Measurements from ENCODE around the gene PLCB1. TPM values are rescaled to one million over a fixed set of nuclear protein-coding genes. Genes with fewer than 3 reads are reported as not detected.

Gene PLCB1
- total RNA-seq, 1 donor from 2014 or later: 10.7 TPM

DNA sequence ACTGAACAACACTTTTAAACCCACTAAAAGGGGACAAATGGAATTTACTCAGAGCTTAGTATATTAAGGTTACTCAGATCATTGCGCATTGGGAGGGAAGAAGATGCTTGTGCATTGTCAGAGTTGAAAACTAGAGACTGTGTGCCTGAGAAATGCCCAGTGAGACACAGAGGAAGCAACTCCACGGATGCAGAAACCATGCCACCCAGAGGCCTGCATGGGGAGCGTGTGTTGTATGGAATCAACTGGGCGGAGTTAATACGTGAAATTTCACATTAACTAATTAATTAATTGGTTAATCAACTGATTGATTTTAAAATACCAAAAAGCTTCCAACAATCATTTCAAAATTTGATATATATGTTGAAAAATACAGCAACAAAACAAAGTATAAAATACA is 391.6 kb downstream of the PLCB1 start:
- H3K4me3 Mint-ChIP-seq (ENCODE audit: unreplicated experiment): no peak overlapping the region

DNA sequence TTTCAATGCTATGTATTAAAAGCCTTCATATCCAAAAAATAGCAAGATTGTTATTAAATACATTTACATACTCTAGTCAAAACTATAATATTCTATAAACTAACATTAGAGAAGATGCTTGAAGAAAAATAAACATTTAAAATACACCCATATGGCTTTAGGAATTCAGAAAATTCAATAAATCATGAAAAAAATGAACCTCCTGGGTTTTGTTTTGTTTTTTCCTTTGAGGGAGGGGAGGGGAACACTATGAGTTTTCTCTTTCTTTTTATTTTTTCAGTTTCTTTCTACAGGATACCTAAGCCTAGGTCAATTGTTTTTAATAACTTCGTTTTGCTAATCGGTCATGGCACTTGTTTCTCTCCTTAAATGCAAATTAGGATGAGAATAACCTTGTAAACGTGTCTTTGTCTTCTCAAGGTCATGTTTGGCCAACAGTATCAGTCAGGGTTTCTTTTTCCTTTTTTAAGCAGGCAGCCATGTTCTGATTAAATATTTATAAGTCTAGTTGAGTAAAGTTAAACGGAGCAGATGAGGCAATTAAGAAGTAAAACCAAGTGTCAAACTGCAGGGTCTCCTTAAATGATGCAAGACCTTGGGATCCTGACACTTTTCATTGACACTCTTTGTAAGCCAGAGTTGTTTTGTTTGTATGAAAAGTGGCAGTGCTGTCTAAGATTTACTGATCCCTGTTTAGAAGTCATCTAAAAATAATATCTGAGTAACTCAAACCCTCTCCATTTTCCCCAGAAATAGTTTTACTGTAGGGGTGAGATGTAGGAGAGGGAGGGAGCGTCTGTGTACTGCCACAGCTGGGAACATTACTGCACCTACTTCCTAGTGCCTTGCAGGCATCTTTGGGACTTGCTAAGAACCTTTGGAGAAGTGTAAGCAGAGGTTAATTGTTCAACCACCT is 392.3 kb downstream of the PLCB1 start:
- H3K4me1 ChIP-seq (ENCODE audit: insufficient read depth, low read length): no peaks in the 10 kb centered on the region
- DNase-seq (ENCODE audit: low read depth): no peak
- no peak for FAIRE-seq
- no peak for TF ChIP-seq EZH2 (IDR thresholded peaks at IDR 0.05; ENCODE audit: insufficient read depth, low read length)
- TF ChIP-seq, protein P1, sequence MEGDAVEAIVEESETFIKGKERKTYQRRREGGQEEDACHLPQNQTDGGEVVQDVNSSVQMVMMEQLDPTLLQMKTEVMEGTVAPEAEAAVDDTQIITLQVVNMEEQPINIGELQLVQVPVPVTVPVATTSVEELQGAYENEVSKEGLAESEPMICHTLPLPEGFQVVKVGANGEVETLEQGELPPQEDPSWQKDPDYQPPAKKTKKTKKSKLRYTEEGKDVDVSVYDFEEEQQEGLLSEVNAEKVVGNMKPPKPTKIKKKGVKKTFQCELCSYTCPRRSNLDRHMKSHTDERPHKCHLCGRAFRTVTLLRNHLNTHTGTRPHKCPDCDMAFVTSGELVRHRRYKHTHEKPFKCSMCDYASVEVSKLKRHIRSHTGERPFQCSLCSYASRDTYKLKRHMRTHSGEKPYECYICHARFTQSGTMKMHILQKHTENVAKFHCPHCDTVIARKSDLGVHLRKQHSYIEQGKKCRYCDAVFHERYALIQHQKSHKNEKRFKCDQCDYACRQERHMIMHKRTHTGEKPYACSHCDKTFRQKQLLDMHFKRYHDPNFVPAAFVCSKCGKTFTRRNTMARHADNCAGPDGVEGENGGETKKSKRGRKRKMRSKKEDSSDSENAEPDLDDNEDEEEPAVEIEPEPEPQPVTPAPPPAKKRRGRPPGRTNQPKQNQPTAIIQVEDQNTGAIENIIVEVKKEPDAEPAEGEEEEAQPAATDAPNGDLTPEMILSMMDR (IDR thresholded peaks at IDR 0.05; ENCODE audit: insufficient read depth, low read depth, low read length): no peak
- H3K9ac ChIP-seq (ENCODE audit: low read length): no peak overlapping the region
- H3K4me2 ChIP-seq (ENCODE audit: low read length): no peak overlapping the region
- no peaks in the 10 kb centered on the region for H3K36me3 ChIP-seq (ENCODE audit: insufficient read depth, low read length)
- Mint-ChIP-seq H3K4me3 (ENCODE audit: unreplicated experiment) (no peak overlapping the region), H3K9me3 (ENCODE audit: unreplicated experiment) (no peaks in the 10 kb centered on the region), H3K36me3 (ENCODE audit: low read depth, unreplicated experiment) (no peaks in the 10 kb centered on the region), H3K27me3 (ENCODE audit: low read depth, unreplicated experiment) (no peaks in the 10 kb centered on the region), H3K27ac (ENCODE audit: unreplicated experiment) (no peak overlapping the region), H3K4me1 (ENCODE audit: low read depth, unreplicated experiment) (peaks cover 8% of the 10 kb centered on the region)
- no peaks in the 10 kb centered on the region for H3K9me3 ChIP-seq (ENCODE audit: insufficient read depth, low read depth, low read length)
- H3K79me2 ChIP-seq (ENCODE audit: insufficient read depth, low read length): no peaks in the 10 kb centered on the region
- H3K4me3 ChIP-seq (ENCODE audit: insufficient read depth, low read depth, low read length): no peak overlapping the region
- H4K20me1 ChIP-seq (ENCODE audit: insufficient read depth, low read length): no peaks in the 10 kb centered on the region
- no peak overlapping the region for H3K27ac ChIP-seq (ENCODE audit: low read depth, low read length)
- H2AFZ ChIP-seq (ENCODE audit: low read depth, low read length): no peak overlapping the region
- H3K27me3 ChIP-seq (ENCODE audit: insufficient read depth, low read length): no peaks in the 10 kb centered on the region

More for the DNA sequence above, 391.6 kb downstream of the PLCB1 start:
- Mint-ChIP-seq H3K27me3 (ENCODE audit: low read depth, unreplicated experiment) (no peaks in the 10 kb centered on the region), H3K9me3 (ENCODE audit: unreplicated experiment) (no peaks in the 10 kb centered on the region), H3K27ac (ENCODE audit: unreplicated experiment) (no peak overlapping the region), H3K36me3 (ENCODE audit: low read depth, unreplicated experiment) (no peaks in the 10 kb centered on the region), H3K4me1 (ENCODE audit: low read depth, unreplicated experiment) (peaks cover 8% of the 10 kb centered on the region)
- Histone ChIP-seq H3K9me3 (ENCODE audit: insufficient read depth, low read depth, low read length) (no peaks in the 10 kb centered on the region), H4K20me1 (ENCODE audit: insufficient read depth, low read length) (no peaks in the 10 kb centered on the region), H3K27ac (ENCODE audit: low read depth, low read length) (no peak overlapping the region), H3K9ac (ENCODE audit: low read length) (no peak overlapping the region), H3K27me3 (ENCODE audit: insufficient read depth, low read length) (no peaks in the 10 kb centered on the region), H3K4me2 (ENCODE audit: low read length) (no peak overlapping the region), H2AFZ (ENCODE audit: low read depth, low read length) (no peak overlapping the region), H3K36me3 (ENCODE audit: insufficient read depth, low read length) (no peaks in the 10 kb centered on the region), H3K79me2 (ENCODE audit: insufficient read depth, low read length) (no peaks in the 10 kb centered on the region), H3K4me1 (ENCODE audit: insufficient read depth, low read length) (no peaks in the 10 kb centered on the region), H3K4me3 (ENCODE audit: insufficient read depth, low read depth, low read length) (no peak overlapping the region)
- FAIRE-seq: no peak
- no peak for DNase-seq (ENCODE audit: low read depth)
- TF ChIP-seq EZH2 (IDR thresholded peaks at IDR 0.05; ENCODE audit: insufficient read depth, low read length): no peak
- TF ChIP-seq, protein P1 (IDR thresholded peaks at IDR 0.05; ENCODE audit: insufficient read depth, low read depth, low read length): no peak

DNA sequence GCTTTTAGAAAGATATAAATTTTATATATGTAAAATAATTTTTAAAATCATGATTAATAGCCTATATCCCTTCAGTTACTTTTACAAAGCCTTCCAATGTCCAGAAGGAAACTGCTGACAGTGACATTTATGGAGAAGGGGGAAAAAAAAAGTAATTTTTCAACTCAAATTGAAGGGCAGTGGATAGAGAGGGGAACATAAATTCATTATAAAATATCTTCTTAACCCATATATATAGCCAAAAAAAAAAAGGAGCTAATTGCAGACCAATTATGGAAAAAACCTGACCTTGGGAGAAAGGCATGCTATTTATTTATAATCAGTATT is 392.9 kb downstream of the PLCB1 start:
- H3K4me1 Mint-ChIP-seq (ENCODE audit: low read depth, unreplicated experiment): peaks cover 13% of the 10 kb centered on the region

More for the DNA sequence above, 392.9 kb downstream of the PLCB1 start:
- H3K79me2 ChIP-seq (ENCODE audit: insufficient read depth, low read length): no peaks in the 10 kb centered on the region
- no peak overlapping the region for H3K27ac ChIP-seq (ENCODE audit: low read depth, low read length)
- Mint-ChIP-seq H3K27ac (ENCODE audit: unreplicated experiment) (no peak overlapping the region), H3K36me3 (ENCODE audit: low read depth, unreplicated experiment) (no peaks in the 10 kb centered on the region), H3K9me3 (ENCODE audit: unreplicated experiment) (no peaks in the 10 kb centered on the region), H3K27me3 (ENCODE audit: low read depth, unreplicated experiment) (no peaks in the 10 kb centered on the region), H3K4me3 (ENCODE audit: unreplicated experiment) (no peak overlapping the region)
- no peak overlapping the region for H2AFZ ChIP-seq (ENCODE audit: low read depth, low read length)
- FAIRE-seq: no peak
- no peak overlapping the region for H3K4me2 ChIP-seq (ENCODE audit: low read length)
- TF ChIP-seq, protein P1 (IDR thresholded peaks at IDR 0.05; ENCODE audit: insufficient read depth, low read depth, low read length): no peak
- TF ChIP-seq EZH2 (IDR thresholded peaks at IDR 0.05; ENCODE audit: insufficient read depth, low read length): no peak
- no peaks in the 10 kb centered on the region for H3K27me3 ChIP-seq (ENCODE audit: insufficient read depth, low read length)
- no peak overlapping the region for H3K4me3 ChIP-seq (ENCODE audit: insufficient read depth, low read depth, low read length)
- H3K9me3 ChIP-seq (ENCODE audit: insufficient read depth, low read depth, low read length): no peaks in the 10 kb centered on the region
- no peak overlapping the region for H3K9ac ChIP-seq (ENCODE audit: low read length)
- H3K4me1 ChIP-seq (ENCODE audit: insufficient read depth, low read length): no peaks in the 10 kb centered on the region
- H4K20me1 ChIP-seq (ENCODE audit: insufficient read depth, low read length): no peaks in the 10 kb centered on the region
- H3K36me3 ChIP-seq (ENCODE audit: insufficient read depth, low read length): no peaks in the 10 kb centered on the region
- no peak for DNase-seq (ENCODE audit: low read depth)

All from astrocyte (in vitro differentiated cells and primary cell).